ENCODE data around the gene ZBTB46.

The ZBTB46 gene

GRCh38 chr20:63705232-63706026 lies 125.6 kb downstream of the ZBTB46 start:
- Histone ChIP-seq H3K27ac (ENCODE audit: low read depth, low read length) (no peak overlapping the region), H3K9me3 (ENCODE audit: low read length) (no peaks in the 10 kb centered on the region), H3K4me1 (ENCODE audit: insufficient read depth, low read length) (peaks cover 23% of the 10 kb centered on the region), H3K36me3 (ENCODE audit: insufficient read depth, low read length) (peaks cover 33% of the 10 kb centered on the region), H3K4me3 (ENCODE audit: low read depth in 1 of 2, low read length in 2 of 2) (no peak overlapping the region), H3K9ac (ENCODE audit: low read length) (peak overlapping the region; percentile 57), H3K27me3 (ENCODE audit: control insufficient read depth in 1 of 2, insufficient read depth in 2 of 2, low read length in 2 of 2) (no peaks in the 10 kb centered on the region)

- Histone ChIP-seq H3K4me1 (ENCODE audit: insufficient read depth, low read length) (peaks cover 23% of the 10 kb centered on the region), H3K9ac (ENCODE audit: low read length) (no peak overlapping the region), H3K36me3 (ENCODE audit: insufficient read depth, low read length) (peaks cover 33% of the 10 kb centered on the region), H3K4me3 (ENCODE audit: low read depth in 1 of 2, low read length in 2 of 2) (no peak overlapping the region), H3K27ac (ENCODE audit: low read depth, low read length) (no peak overlapping the region), H3K27me3 (ENCODE audit: control insufficient read depth in 1 of 2, insufficient read depth in 2 of 2, low read length in 2 of 2) (no peaks in the 10 kb centered on the region), H3K9me3 (ENCODE audit: low read length) (no peaks in the 10 kb centered on the region)
Measured at GRCh38 chr20:63704749-63705117, 126.3 kb downstream of the ZBTB46 start.

- Histone ChIP-seq H3K36me3 (ENCODE audit: insufficient read depth, low read length) (peaks cover 31% of the 10 kb centered on the region), H3K9ac (ENCODE audit: low read length) (no peak overlapping the region), H3K9me3 (ENCODE audit: low read length) (no peaks in the 10 kb centered on the region), H3K4me3 (ENCODE audit: low read depth in 1 of 2, low read length in 2 of 2) (no peak overlapping the region), H3K27ac (ENCODE audit: low read depth, low read length) (no peak overlapping the region), H3K27me3 (ENCODE audit: control insufficient read depth in 1 of 2, insufficient read depth in 2 of 2, low read length in 2 of 2) (no peaks in the 10 kb centered on the region), H3K4me1 (ENCODE audit: insufficient read depth, low read length) (peaks cover 20% of the 10 kb centered on the region)
Measured at GRCh38 chr20:63703976-63704748, 126.9 kb downstream of the ZBTB46 start.

GRCh38 chr20:63703471-63703975 lies 127.5 kb downstream of the ZBTB46 start:
- no peak overlapping the region for H3K9ac ChIP-seq (ENCODE audit: low read length)
- H3K27ac ChIP-seq (ENCODE audit: low read depth, low read length) = no peak overlapping the region
- H3K4me1 ChIP-seq (ENCODE audit: insufficient read depth, low read length) = peaks cover 14% of the 10 kb centered on the region
- no peaks in the 10 kb centered on the region for H3K9me3 ChIP-seq (ENCODE audit: low read length)
- H3K4me3 ChIP-seq (ENCODE audit: low read depth in 1 of 2, low read length in 2 of 2) = no peak overlapping the region
- H3K27me3 ChIP-seq (ENCODE audit: control insufficient read depth in 1 of 2, insufficient read depth in 2 of 2, low read length in 2 of 2) = no peaks in the 10 kb centered on the region
- peaks cover 24% of the 10 kb centered on the region for H3K36me3 ChIP-seq (ENCODE audit: insufficient read depth, low read length)

- no peak overlapping the region for H3K4me3 ChIP-seq (ENCODE audit: low read depth in 1 of 2, low read length in 2 of 2)
- peaks cover 13% of the 10 kb centered on the region for H3K4me1 ChIP-seq (ENCODE audit: insufficient read depth, low read length)
- H3K27me3 ChIP-seq (ENCODE audit: control insufficient read depth in 1 of 2, insufficient read depth in 2 of 2, low read length in 2 of 2) = no peaks in the 10 kb centered on the region
- H3K9me3 ChIP-seq (ENCODE audit: low read length) = no peaks in the 10 kb centered on the region
- H3K27ac ChIP-seq (ENCODE audit: low read depth, low read length) = no peak overlapping the region
- H3K36me3 ChIP-seq (ENCODE audit: insufficient read depth, low read length) = peaks cover 24% of the 10 kb centered on the region
- no peak overlapping the region for H3K9ac ChIP-seq (ENCODE audit: low read length)
Measured at GRCh38 chr20:63702751-63703470, 128.2 kb downstream of the ZBTB46 start.

GRCh38 chr20:63702036-63702665 lies 128.9 kb downstream of the ZBTB46 start:
- H3K9ac ChIP-seq (ENCODE audit: low read length) = no peak overlapping the region
- H3K27ac ChIP-seq (ENCODE audit: low read depth, low read length) = no peak overlapping the region
- peaks cover 24% of the 10 kb centered on the region for H3K36me3 ChIP-seq (ENCODE audit: insufficient read depth, low read length)
- H3K27me3 ChIP-seq (ENCODE audit: control insufficient read depth in 1 of 2, insufficient read depth in 2 of 2, low read length in 2 of 2) = no peaks in the 10 kb centered on the region
- H3K4me1 ChIP-seq (ENCODE audit: insufficient read depth, low read length) = peaks cover 13% of the 10 kb centered on the region
- H3K4me3 ChIP-seq (ENCODE audit: low read depth in 1 of 2, low read length in 2 of 2) = no peak overlapping the region
- no peaks in the 10 kb centered on the region for H3K9me3 ChIP-seq (ENCODE audit: low read length)

GRCh38 chr20:63701329-63702035 lies 129.6 kb downstream of the ZBTB46 start:
- Histone ChIP-seq H3K4me1 (ENCODE audit: insufficient read depth, low read length) (peaks cover 7% of the 10 kb centered on the region), H3K36me3 (ENCODE audit: insufficient read depth, low read length) (peaks cover 23% of the 10 kb centered on the region), H3K27ac (ENCODE audit: low read depth, low read length) (no peak overlapping the region), H3K9ac (ENCODE audit: low read length) (no peak overlapping the region), H3K27me3 (ENCODE audit: control insufficient read depth in 1 of 2, insufficient read depth in 2 of 2, low read length in 2 of 2) (no peaks in the 10 kb centered on the region), H3K9me3 (ENCODE audit: low read length) (no peaks in the 10 kb centered on the region), H3K4me3 (ENCODE audit: low read depth in 1 of 2, low read length in 2 of 2) (no peak overlapping the region)

- H3K4me1 ChIP-seq (ENCODE audit: insufficient read depth, low read length) = peaks cover 2% of the 10 kb centered on the region
- no peaks in the 10 kb centered on the region for H3K27me3 ChIP-seq (ENCODE audit: control insufficient read depth in 1 of 2, insufficient read depth in 2 of 2, low read length in 2 of 2)
- peaks cover 18% of the 10 kb centered on the region for H3K36me3 ChIP-seq (ENCODE audit: insufficient read depth, low read length)
- H3K4me3 ChIP-seq (ENCODE audit: low read depth in 1 of 2, low read length in 2 of 2) = no peak overlapping the region
- no peak overlapping the region for H3K9ac ChIP-seq (ENCODE audit: low read length)
- no peaks in the 10 kb centered on the region for H3K9me3 ChIP-seq (ENCODE audit: low read length)
- H3K27ac ChIP-seq (ENCODE audit: low read depth, low read length) = no peak overlapping the region
Measured at GRCh38 chr20:63701051-63701328, 130.1 kb downstream of the ZBTB46 start.

GRCh38 chr20:63700199-63701050 lies 130.6 kb downstream of the ZBTB46 start:
- Histone ChIP-seq H3K9me3 (ENCODE audit: low read length) (no peaks in the 10 kb centered on the region), H3K27ac (ENCODE audit: low read depth, low read length) (no peak overlapping the region), H3K4me3 (ENCODE audit: low read depth in 1 of 2, low read length in 2 of 2) (no peak overlapping the region), H3K9ac (ENCODE audit: low read length) (no peak overlapping the region), H3K36me3 (ENCODE audit: insufficient read depth, low read length) (peaks cover 13% of the 10 kb centered on the region), H3K27me3 (ENCODE audit: control insufficient read depth in 1 of 2, insufficient read depth in 2 of 2, low read length in 2 of 2) (no peaks in the 10 kb centered on the region), H3K4me1 (ENCODE audit: insufficient read depth, low read length) (no peaks in the 10 kb centered on the region)

- no peaks in the 10 kb centered on the region for H3K9me3 ChIP-seq (ENCODE audit: low read length)
- H3K4me3 ChIP-seq (ENCODE audit: low read depth in 1 of 2, low read length in 2 of 2) = no peak overlapping the region
- no peaks in the 10 kb centered on the region for H3K4me1 ChIP-seq (ENCODE audit: insufficient read depth, low read length)
- no peak overlapping the region for H3K9ac ChIP-seq (ENCODE audit: low read length)
- no peaks in the 10 kb centered on the region for H3K27me3 ChIP-seq (ENCODE audit: control insufficient read depth in 1 of 2, insufficient read depth in 2 of 2, low read length in 2 of 2)
- H3K36me3 ChIP-seq (ENCODE audit: insufficient read depth, low read length) = peaks cover 12% of the 10 kb centered on the region
- H3K27ac ChIP-seq (ENCODE audit: low read depth, low read length) = no peak overlapping the region
Measured at GRCh38 chr20:63699466-63700198, 131.4 kb downstream of the ZBTB46 start.
